GM10248 (cell line): ENCODE measurements around the gene ITGB4.
"Not testable (repeated sequence)": the region's sequence is repeated elsewhere in the genome, so short reads cannot be mapped to it uniquely, and the experiment has no call there.

Experiments used
- CTCF ChIA-PET: fragments of 300-600 bp; sonication (Branson Sonifier 250); formaldehyde crosslinking; extraction: SDS; loops from one replicate; lab custom pipeline; 2021; ENCODE audit warnings: antibody characterized with exemption; lab: Yijun Ruan, JAX
- POLR2A ChIA-PET: fragments of 350-650 bp; sonication (Branson Sonifier 250); formaldehyde crosslinking; extraction: SDS; loops from one replicate; lab custom pipeline; 2020; ENCODE audit warnings: antibody characterized with exemption; lab: Yijun Ruan, JAX
- DNase-seq: peaks from one replicate; pipeline ENCODE4 v3.0.0; 2012; ENCODE audit errors: extremely low spot score
- CTCF ChIP-seq: IDR thresholded peaks from 2 replicates; pipeline ENCODE4 v1.5.1; 2012; ENCODE audit warnings: mild to moderate bottlenecking, low read depth; ENCODE audit errors: extremely low read depth, missing control alignments, control extremely low read depth

ITGB4 gene

GRCh38 chr17:75755205-75755901 lies 34.1 kb downstream of the ITGB4 start:
- no peak for TF ChIP-seq CTCF
- CTCF ChIA-PET = interaction anchor here (1.0 to 18.5 kb wide), 8 partner anchors 8 to 122 kb away, joined by 3 to 856 read pairs (median 14); partner anchors contain the start of genes GALK1 and SMIM5
- no peak for DNase-seq
- POLR2A ChIA-PET = interaction anchor here (3.2 kb wide), 1 partner anchor 20 kb away, joined by 21 read pairs; no protein-coding TSS in a partner anchor

- ChIA-PET CTCF (interaction anchor here (0.7 to 18.5 kb wide), 6 partner anchors 8 to 123 kb away, joined by 3 to 856 read pairs (median 6); partner anchors contain the start of genes GALK1 and SMIM5), POLR2A (no interaction called here)
- TF ChIP-seq CTCF = no peak
- no peak for DNase-seq
Observed at GRCh38 chr17:75755990-75756389, 34.7 kb downstream of the ITGB4 start.

GRCh38 chr17:75756451-75757085 lies 35.3 kb downstream of the ITGB4 start:
- DNase-seq = no peak
- ChIA-PET CTCF (interaction anchor here (0.7 to 18.5 kb wide), 6 partner anchors 7 to 123 kb away, joined by 3 to 856 read pairs (median 6); partner anchors contain the start of genes GALK1 and SMIM5), POLR2A (no interaction called here)
- no peak for TF ChIP-seq CTCF

GRCh38 chr17:75757086-75757681 lies 35.9 kb downstream of the ITGB4 start:
- POLR2A ChIA-PET = no interaction called here
- TF ChIP-seq CTCF = no peak
- DNase-seq = no peak
- CTCF ChIA-PET = interaction anchor here (0.7 to 18.5 kb wide), 5 partner anchors 8 to 155 kb away, joined by 3 to 856 read pairs (median 5); partner anchors contain the start of genes GALK1 and SMIM5

GRCh38 chr17:75758131-75758905 lies 37.1 kb downstream of the ITGB4 start:
- TF ChIP-seq CTCF = peak; percentile 25
- ChIA-PET CTCF (interaction anchor here (1.1 to 18.5 kb wide), 4 partner anchors 8 to 156 kb away, joined by 4 to 856 read pairs (median 8); partner anchors contain the start of gene SMIM5), POLR2A (no interaction called here)
- DNase-seq = no peak

- no peak for DNase-seq
- POLR2A ChIA-PET = interaction anchor here (0.5 to 0.6 kb wide), 2 partner anchors 82 to 96 kb away, joined by 5 read pairs; partner anchors contain the start of gene WBP2
Observed at GRCh38 chr17:75759457-75759856, 38.2 kb downstream of the ITGB4 start.

GRCh38 chr17:75759978-75760640 lies 38.9 kb downstream of the ITGB4 start:
- DNase-seq = not testable (repeated sequence)
- ChIA-PET POLR2A (interaction anchor here (0.5 to 0.6 kb wide), 2 partner anchors 81 to 95 kb away, joined by 5 read pairs; partner anchors contain the start of gene WBP2), CTCF (interaction anchor here (0.7 to 2.9 kb wide), 5 partner anchors 10 to 88 kb away, joined by 3 to 12 read pairs (median 6); no protein-coding TSS in a partner anchor)

More at GRCh38 chr17:75759457-75759856, 38.2 kb downstream of the ITGB4 start:
- CTCF ChIA-PET = interaction anchor here (0.7 to 2.9 kb wide), 6 partner anchors 9 to 126 kb away, joined by 3 to 12 read pairs (median 5); partner anchors contain the start of gene SMIM5
- TF ChIP-seq CTCF = no peak
